Caco-2 (cell line): ENCODE measurements around the gene ANKMY1. TPM values are rescaled to one million over a fixed set of nuclear protein-coding genes. Genes with fewer than 3 reads are reported as not detected.

Experiments
- BruUV-seq: library from RNA; stranded (reverse); fragments of 400-500 nt; replicated peaks from 2 replicates; lab custom pipeline; 2021; lab: Mats Ljungman, UMichigan
- CTCF ChIA-PET: fragments of 300-600 bp; sonication (Branson Sonifier 250); formaldehyde crosslinking; loops from one replicate; lab custom pipeline; 2022; ENCODE audit warnings: antibody characterized with exemption; lab: Charles Lee
- POLR2A ChIA-PET: fragments of 300-600 bp; sonication (Branson Sonifier 250); formaldehyde crosslinking; loops from one replicate; lab custom pipeline; 2022; ENCODE audit warnings: antibody characterized with exemption; lab: Charles Lee
- DNase-seq, 2 experiments: peaks; one replicate each; pipeline versions ENCODE4 v3.0.0 to v3.0.0-alpha.2; 2020 to 2022
- H3K27me3 ChIP-seq: replicated peaks from 2 replicates; pipeline ENCODE4 v1.6.0; 2011; ENCODE audit warnings: low read length; ENCODE audit not compliant: control insufficient read depth, insufficient read depth
- H3K36me3 ChIP-seq: 2 replicates; pipeline ENCODE4 v1.5.1; 2011; ENCODE audit warnings: low read length; ENCODE audit not compliant: control insufficient read depth, insufficient read depth
- H3K4me1 ChIP-seq: fragments of 250-450 bp; sonication (Bioruptor Pico); 2 replicates; pipeline ENCODE4 v1.5.1; 2020; ENCODE audit warnings: mild to moderate bottlenecking
- H3K4me3 ChIP-seq: 2 replicates; pipeline ENCODE4 v1.5.1; 2011; ENCODE audit warnings: low read depth, mild to moderate bottlenecking, control low read depth, low read length
- H3K9me3 ChIP-seq: fragments of 250-450 bp; sonication (Bioruptor Pico); 2 replicates; pipeline ENCODE4 v1.5.1; 2020; ENCODE audit warnings: mild to moderate bottlenecking, moderate library complexity
- H3K27ac Mint-ChIP-seq: one replicate; pipeline ENCODE4 v1.8.0; 2022; ENCODE audit warnings: mixed read lengths; ENCODE audit not compliant: unreplicated experiment
- H3K27me3 Mint-ChIP-seq: one replicate; pipeline ENCODE4 v1.8.0; 2022; ENCODE audit warnings: mixed read lengths; ENCODE audit not compliant: insufficient read depth, unreplicated experiment
- H3K36me3 Mint-ChIP-seq: one replicate; pipeline ENCODE4 v1.8.0; 2022; ENCODE audit warnings: mild to moderate bottlenecking, mixed read lengths; ENCODE audit not compliant: insufficient read depth, unreplicated experiment
- H3K4me1 Mint-ChIP-seq: one replicate; pipeline ENCODE4 v1.8.0; 2022; ENCODE audit warnings: low read depth, mixed read lengths; ENCODE audit not compliant: unreplicated experiment
- H3K4me3 Mint-ChIP-seq: one replicate; pipeline ENCODE4 v1.8.0; 2022; ENCODE audit warnings: mild to moderate bottlenecking, moderate library complexity, mixed read lengths; ENCODE audit not compliant: unreplicated experiment
- H3K9me3 Mint-ChIP-seq: one replicate; pipeline ENCODE4 v1.8.0; 2022; ENCODE audit warnings: mixed read lengths; ENCODE audit not compliant: unreplicated experiment
- CTCF ChIP-seq, 2 experiments: fragments of 200-600 bp in 1 of 2; IDR thresholded peaks; 1 replicate in 1 of 2; 2 replicates in 1 of 2; pipeline versions ENCODE4 v1.5.1 to v1.8.0; 2011 to 2022; ENCODE audit warnings: antibody characterized with exemption in 1 of 2, control low read depth in 1 of 2, inconsistent platforms in 1 of 2, low read depth in 1 of 2, low read length in 1 of 2, mild to moderate bottlenecking in 1 of 2, moderate library complexity in 1 of 2; ENCODE audit not compliant: insufficient read depth in 1 of 2, severe bottlenecking in 1 of 2, unreplicated experiment in 1 of 2
- intact Hi-C: fragments of 100-400 bp; cut with micrococcal nuclease; formaldehyde crosslinking; loops from one replicate; pipeline ENCODE4 v1.10.0; 2022; ENCODE audit not compliant: unreplicated experiment
- total RNA-seq: library from RNA; stranded (reverse); gene quantifications from 2 replicates; pipeline ENCODE4 v1.2.3, GENCODE V29; 2022

ANKMY1 gene
- total RNA-seq, 1 experiment from 2014 or later = 12.2 TPM

- Histone ChIP-seq H3K4me1 (peaks cover 8% of the 10 kb centered on the region; the same call in 1 of the 2 replicates), H3K36me3 (no peaks in the 10 kb centered on the region), H3K4me3 (no peak overlapping the region), H3K27me3 (no peaks in the 10 kb centered on the region), H3K9me3 (no peaks in the 10 kb centered on the region)
- peak in 1 of 2 experiments; percentile 22 for DNase-seq
- no peak for TF ChIP-seq CTCF (IDR thresholded peaks at IDR 0.05; ENCODE audit: insufficient read depth in 1 of 2, low read depth in 1 of 2, low read length in 1 of 2, severe bottlenecking in 1 of 2, unreplicated experiment in 1 of 2)
- Mint-ChIP-seq H3K4me1 (no peaks in the 10 kb centered on the region), H3K36me3 (no peaks in the 10 kb centered on the region), H3K4me3 (no peak overlapping the region), H3K27ac (peak overlapping the region; percentile 23), H3K9me3 (no peaks in the 10 kb centered on the region), H3K27me3 (no peaks in the 10 kb centered on the region)
- CTCF ChIA-PET = no interaction called here
- POLR2A ChIA-PET = no interaction called here
- no TSS peak for BruUV-seq
- intact Hi-C loops = no loop called here
Observed at GRCh38 chr2:240432820-240433801, 124.7 kb downstream of the ANKMY1 start.

GRCh38 chr2:240432430-240432819 lies 125.4 kb downstream of the ANKMY1 start:
- CTCF ChIA-PET = no interaction called here
- Histone ChIP-seq H3K27me3 (no peaks in the 10 kb centered on the region), H3K36me3 (no peaks in the 10 kb centered on the region), H3K9me3 (no peaks in the 10 kb centered on the region), H3K4me3 (no peak overlapping the region), H3K4me1 (peaks cover 1% of the 10 kb centered on the region; the same call in 1 of the 2 replicates)
- no peak overlapping the region for H3K27ac Mint-ChIP-seq
- BruUV-seq = no TSS peak
- no peak for DNase-seq
- no peaks in the 10 kb centered on the region for H3K36me3 Mint-ChIP-seq
- no peak for TF ChIP-seq CTCF (IDR thresholded peaks at IDR 0.05; ENCODE audit: insufficient read depth in 1 of 2, low read depth in 1 of 2, low read length in 1 of 2, severe bottlenecking in 1 of 2, unreplicated experiment in 1 of 2)
- H3K4me1 Mint-ChIP-seq = no peaks in the 10 kb centered on the region
- POLR2A ChIA-PET = no interaction called here
- intact Hi-C loops = no loop called here
- no peak overlapping the region for H3K4me3 Mint-ChIP-seq
- no peaks in the 10 kb centered on the region for H3K9me3 Mint-ChIP-seq
- H3K27me3 Mint-ChIP-seq = no peaks in the 10 kb centered on the region

- Histone ChIP-seq H3K4me3 (no peak overlapping the region), H3K4me1 (no peaks in the 10 kb centered on the region), H3K27me3 (no peaks in the 10 kb centered on the region), H3K9me3 (no peaks in the 10 kb centered on the region), H3K36me3 (no peaks in the 10 kb centered on the region)
- Mint-ChIP-seq H3K27me3 (no peaks in the 10 kb centered on the region), H3K27ac (no peak overlapping the region), H3K9me3 (no peaks in the 10 kb centered on the region), H3K36me3 (no peaks in the 10 kb centered on the region), H3K4me3 (no peak overlapping the region), H3K4me1 (no peaks in the 10 kb centered on the region)
- TF ChIP-seq CTCF (IDR thresholded peaks at IDR 0.05; ENCODE audit: insufficient read depth in 1 of 2, low read depth in 1 of 2, low read length in 1 of 2, severe bottlenecking in 1 of 2, unreplicated experiment in 1 of 2) = no peak
- no TSS peak for BruUV-seq
- CTCF ChIA-PET = no interaction called here
- DNase-seq = no peak
- intact Hi-C loops = no loop called here
- POLR2A ChIA-PET = no interaction called here
Observed at GRCh38 chr2:240431661-240432424, 125.9 kb downstream of the ANKMY1 start.
